A673 (cell line): Measurements from ENCODE around the gene ENOX1.

ENCODE experiments used
- CTCF ChIP-seq: fragments of 300-800, 200-600 bp; sonication (generic); conservative IDR thresholded peaks from 2 replicates; pipeline ENCODE4 v1.5.1; 2017; ENCODE audit warnings: low read depth, mild to moderate bottlenecking, antibody characterized with exemption, low read length, moderate library complexity, mixed read lengths
- EZH2 ChIP-seq: fragments of 200-600 bp; sonication (generic); IDR thresholded peaks from 2 replicates; pipeline ENCODE4 v1.6.1; 2017; ENCODE audit warnings: borderline replicate concordance, low read depth, mild to moderate bottlenecking, mixed read lengths, antibody characterized with exemption, low read length; ENCODE audit not compliant: poor library complexity, severe bottlenecking

- no peak for TF ChIP-seq EZH2
- TF ChIP-seq CTCF = no peak
These were observed 534.8 kb downstream of the ENOX1 start for GRCh38 chr13:43251961-43252360.
